Hepatocyte (in vitro differentiated cells): Measurements from ENCODE around the gene SLC1A1.

Experiments used
- CTCF ChIP-seq: fragments of 200-600 bp; sonication (generic); IDR thresholded peaks from 2 replicates; pipeline ENCODE4 v1.5.1; 2016; ENCODE audit warnings: antibody characterized with exemption, mild to moderate bottlenecking; ENCODE audit not compliant: poor library complexity
- EZH2phosphoT487 ChIP-seq: fragments of 200-600 bp; sonication (generic); IDR thresholded peaks from one replicate; pipeline ENCODE4 v1.6.1; 2018; ENCODE audit warnings: antibody characterized with exemption, mild to moderate bottlenecking, low read depth, moderate library complexity; ENCODE audit not compliant: unreplicated experiment, severe bottlenecking

GRCh38 chr9:4604678-4605095 is 114.4 kb downstream of the SLC1A1 start:
- TF ChIP-seq CTCF (peak; percentile 66), EZH2phosphoT487 (no peak)
